HCT116 (cell line): ENCODE data around the gene SULT2B1. TPM values are rescaled to one million over a fixed set of nuclear protein-coding genes. Genes with fewer than 3 reads are reported as not detected.

Source experiments
- ATAC-seq: fragments of 200-7000 bp; cut with Tn5 transposase; 2 replicates; pipeline ENCODE4 v1.9.1; 2020; ENCODE audit warnings: mild to moderate bottlenecking, moderate library complexity
- BruUV-seq: library from RNA; stranded (reverse); fragments of 400-500 nt; replicated peaks from 2 replicates; lab custom pipeline; 2021; lab: Mats Ljungman, UMichigan
- CTCF ChIA-PET: fragments of 300-600 bp; sonication (Branson Sonifier 250); formaldehyde crosslinking; loops from one replicate; lab custom pipeline; 2021; ENCODE audit warnings: antibody characterized with exemption; lab: Charles Lee
- POLR2A ChIA-PET: fragments of 300-600, 350-600 bp; sonication (Branson Sonifier 250); formaldehyde crosslinking; loops from one replicate; lab custom pipeline; 2021; ENCODE audit warnings: antibody characterized with exemption; lab: Charles Lee
- RAD21 ChIA-PET, 2 experiments: fragments of 300-600 bp; sonication (Branson Sonifier 250); formaldehyde crosslinking; loops; one replicate each; lab custom pipeline; 2023; ENCODE audit warnings: low total read pairs in 2 of 2; ENCODE audit not compliant: uncharacterized antibody in 2 of 2, unreplicated experiment in 2 of 2, low non-redundant PET in 1 of 2; lab: Charles Lee
- DNase-seq: peaks from one replicate; pipeline ENCODE4 v3.0.0-alpha.2; 2010; ENCODE audit warnings: low read depth, low spot score
- H2AFZ ChIP-seq: fragments of 200-600 bp; shearing (Covaris generic), sonication (generic); 2 replicates; pipeline ENCODE4 v1.6.1; 2017; ENCODE audit warnings: low read depth, mixed run types, mixed read lengths, antibody characterized with exemption, low read length; ENCODE audit not compliant: poor library complexity, severe bottlenecking
- H3K27ac ChIP-seq: 2 replicates; pipeline ENCODE4 v1.5.1; 2012; ENCODE audit warnings: low read depth, low read length
- H3K27me3 ChIP-seq: fragments of 200-600 bp; sonication (generic); 2 replicates; pipeline ENCODE4 v1.6.1; 2016; ENCODE audit warnings: mixed run types, low read length, mixed read lengths; ENCODE audit not compliant: insufficient read depth
- H3K36me3 ChIP-seq, 2 experiments: fragments of 200-500 bp in 1 of 2; fragments of 200-600 bp in 1 of 2; sonication (Bioruptor generic) in 1 of 2; sonication (generic) in 1 of 2; 2 replicates each; pipeline versions ENCODE4 v1.5.1 to v1.6.1; 2014 to 2016; ENCODE audit warnings: low read length in 2 of 2, inconsistent platforms in 1 of 2, mixed read lengths in 1 of 2, mixed run types in 1 of 2; ENCODE audit not compliant: insufficient read depth in 2 of 2, control insufficient read depth in 1 of 2
- H3K4me1 ChIP-seq, 2 experiments: fragments of 200-600 bp in 1 of 2; sonication (generic) in 1 of 2; 2 replicates each; pipeline versions ENCODE4 v1.5.1 to v1.6.1; 2012 to 2017; ENCODE audit warnings: low read length in 2 of 2, inconsistent platforms in 1 of 2, mild to moderate bottlenecking in 1 of 2, mixed read lengths in 1 of 2, mixed run types in 1 of 2, moderate library complexity in 1 of 2; ENCODE audit not compliant: insufficient read depth in 2 of 2, control insufficient read depth in 1 of 2
- H3K4me2 ChIP-seq: fragments of 200-600 bp; sonication (generic); 2 replicates; pipeline ENCODE4 v1.6.1; 2017; ENCODE audit warnings: mixed run types, low read length, mixed read lengths
- H3K4me3 ChIP-seq, 2 experiments: fragments of 200-600 bp in 1 of 2; sonication (generic) in 1 of 2; replicated peaks in 1 of 2; 2 replicates each; pipeline ENCODE4 v1.5.1; 2011 to 2016; ENCODE audit warnings: low read length in 2 of 2, control low read depth in 1 of 2, low read depth in 1 of 2, mild to moderate bottlenecking in 1 of 2, mixed read lengths in 1 of 2, mixed run types in 1 of 2
- H3K79me2 ChIP-seq: fragments of 200-600 bp; sonication (generic); 2 replicates; pipeline ENCODE4 v1.6.1; 2017; ENCODE audit warnings: mild to moderate bottlenecking, mixed run types, low read length, moderate library complexity, mixed read lengths; ENCODE audit not compliant: insufficient read depth
- H3K9ac ChIP-seq: fragments of 200-600 bp; sonication (generic); 2 replicates; pipeline ENCODE4 v1.6.1; 2016; ENCODE audit warnings: low read length, mixed read lengths
- H3K9me2 ChIP-seq: fragments of 200-600 bp; sonication (generic), shearing (Covaris generic); 2 replicates; pipeline ENCODE4 v1.6.1; 2017; ENCODE audit warnings: mixed run types, mild to moderate bottlenecking, moderate library complexity; ENCODE audit not compliant: insufficient read depth
- H3K9me3 ChIP-seq, 2 experiments: fragments of 200-500 bp in 1 of 2; fragments of 200-600 bp in 1 of 2; sonication (Bioruptor generic) in 1 of 2; sonication (generic) in 1 of 2; 2 replicates each; pipeline ENCODE4 v1.6.1; 2014 to 2017; ENCODE audit warnings: low read length in 2 of 2, mixed read lengths in 2 of 2, inconsistent platforms in 1 of 2, low read depth in 1 of 2, mild to moderate bottlenecking in 1 of 2, mixed run types in 1 of 2, moderate library complexity in 1 of 2; ENCODE audit not compliant: control insufficient read depth in 1 of 2, insufficient read depth in 1 of 2
- H4K20me1 ChIP-seq: fragments of 200-600 bp; sonication (generic), shearing (Covaris generic); 2 replicates; pipeline ENCODE4 v1.6.1; 2017; ENCODE audit warnings: mixed run types, mild to moderate bottlenecking, moderate library complexity; ENCODE audit not compliant: insufficient read depth
- ELF1 ChIP-seq: IDR thresholded peaks from 2 replicates; pipeline ENCODE4 v1.6.1; 2012; ENCODE audit warnings: low read depth, borderline replicate concordance
- EZH2 ChIP-seq: fragments of 200-600 bp; sonication (generic); IDR thresholded peaks from 2 replicates; pipeline ENCODE4 v1.6.1; 2017; ENCODE audit warnings: antibody characterized with exemption, mixed run types
- EZH2phosphoT487 ChIP-seq: fragments of 200-600 bp; IDR thresholded peaks from 2 replicates; pipeline ENCODE4 v1.6.1; 2018; ENCODE audit warnings: antibody characterized with exemption, borderline replicate concordance
- MAX ChIP-seq: IDR thresholded peaks from 2 replicates; pipeline ENCODE4 v1.6.1; 2012
- POLR2A ChIP-seq: IDR thresholded peaks from 2 replicates; pipeline ENCODE4 v1.7.0; 2011; ENCODE audit warnings: borderline replicate concordance; ENCODE audit not compliant: insufficient read depth, insufficient read length; ENCODE audit errors: extremely low read depth
- POLR2AphosphoS5 ChIP-seq: IDR thresholded peaks from 2 replicates; pipeline ENCODE4 v1.6.1; 2011; ENCODE audit warnings: mild to moderate bottlenecking, low read depth, low read length, moderate library complexity
- RAD21 ChIP-seq: IDR thresholded peaks from 2 replicates; pipeline ENCODE4 v1.6.1; 2012; ENCODE audit warnings: low read depth, mild to moderate bottlenecking
- SRF ChIP-seq: IDR thresholded peaks from 2 replicates; pipeline ENCODE4 v1.6.1; 2012; ENCODE audit warnings: low read depth
- ZBTB33 ChIP-seq: IDR thresholded peaks from 2 replicates; pipeline ENCODE4 v1.6.1; 2011; ENCODE audit warnings: mild to moderate bottlenecking, low read length, moderate library complexity; ENCODE audit not compliant: insufficient replicate concordance; ENCODE audit errors: extremely low read depth
- intact Hi-C: fragments of 100-400 bp; cut with micrococcal nuclease; formaldehyde crosslinking; loops from 2 replicates; pipeline ENCODE4 v1.10.0; 2022
- total RNA-seq: library from RNA; stranded (reverse); gene quantifications from one replicate; pipeline ENCODE4 v1.2.1, GENCODE V29; 2021; ENCODE audit not compliant: unreplicated experiment
- TF ChIP-seq, protein P1 (sequence below): IDR thresholded peaks from 2 replicates; pipeline ENCODE4 v1.6.1; 2012; ENCODE audit warnings: low read depth

The SULT2B1 gene
- total RNA-seq, 1 experiment from 2014 or later, result 4.8 TPM

GRCh38 chr19:48635263-48635965 lies 83.4 kb downstream of the SULT2B1 start:
- Histone ChIP-seq H3K9ac (peak overlapping the region; percentile 96), H3K27ac (peak overlapping the region; percentile 95), H3K4me2 (peak overlapping the region; percentile 93), H4K20me1 (no peaks in the 10 kb centered on the region), H3K9me2 (no peaks in the 10 kb centered on the region), H3K9me3 (no peaks in the 10 kb centered on the region), H3K79me2 (peaks cover 18% of the 10 kb centered on the region), H3K4me3 (peak overlapping the region; percentile 49 to 83), H3K36me3 (peaks cover 2 to 13% of the 10 kb centered on the region in 2 experiments; a peak in 1 of 4 replicates), H3K4me1 (peaks cover 34 to 78% of the 10 kb centered on the region in 2 experiments), H3K27me3 (no peaks in the 10 kb centered on the region), H2AFZ (no peak overlapping the region)
- ChIA-PET POLR2A (interaction anchor here (1.1 kb wide), 1 partner anchor 237 kb away, joined by 5 read pairs; the partner anchor contains the start of gene PPP1R15A), RAD21 (no interaction called here), CTCF (no interaction called here)
- intact Hi-C loops, result no loop called here
- BruUV-seq, result no TSS peak
- DNase-seq, result no peak
- no peak for TF ChIP-seq ELF1
- TF ChIP-seq POLR2A, result peak; percentile 31
- TF ChIP-seq POLR2AphosphoS5, result peak; percentile 66
- no peak for TF ChIP-seq EZH2
- ATAC-seq, result peak; percentile 40

DNA sequence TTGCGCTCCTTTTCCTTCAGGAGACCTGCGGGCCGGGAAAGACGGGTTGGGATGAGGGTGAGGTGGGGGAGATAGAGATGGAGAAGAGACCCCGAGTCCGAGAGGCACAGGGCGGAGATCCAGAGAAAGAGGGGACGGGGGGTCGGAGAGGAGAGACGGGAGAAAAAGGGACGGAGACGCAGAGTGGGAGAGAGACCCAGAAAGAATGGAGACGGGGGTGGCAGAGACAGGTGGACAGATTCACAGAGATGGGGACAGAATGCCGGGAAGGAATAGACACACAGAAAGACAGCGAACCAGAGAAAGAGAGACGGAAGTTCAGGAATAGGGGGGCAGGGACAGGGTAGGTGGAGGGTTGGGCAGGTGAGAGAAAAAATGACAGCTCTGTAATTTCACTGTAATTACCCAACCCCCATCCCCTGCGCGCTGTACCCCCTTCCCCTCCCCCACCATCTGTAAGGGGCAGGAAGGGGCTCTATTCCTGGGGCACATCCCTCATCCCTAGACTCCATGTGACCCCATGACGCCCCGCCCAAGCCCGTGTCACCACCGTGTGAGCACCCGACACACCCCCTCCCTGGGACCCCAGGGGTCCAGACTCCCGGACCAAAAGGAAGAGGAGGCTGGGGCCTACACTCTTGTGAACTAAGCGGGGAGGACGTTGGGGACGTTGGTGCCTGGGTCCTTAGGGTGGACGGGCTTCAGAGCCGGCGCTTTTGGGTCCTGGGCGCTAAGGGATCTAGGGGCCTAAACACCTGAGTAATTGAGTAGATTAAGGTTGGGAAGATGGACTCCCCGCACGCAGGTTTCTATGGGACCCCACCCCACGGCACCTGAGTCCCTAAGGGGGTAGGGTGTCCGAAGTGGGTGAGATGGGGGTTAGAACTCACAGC lies 84.2 kb downstream of the SULT2B1 start:
- CTCF ChIA-PET, result no interaction called here
- no peaks in the 10 kb centered on the region for H4K20me1 ChIP-seq
- peak overlapping the region; percentile 95 for H3K27ac ChIP-seq
- TF ChIP-seq ELF1 (no peak), EZH2 (no peak), RAD21 (no peak), MAX (no peak), SRF (no peak), ZBTB33 (no peak), EZH2phosphoT487 (no peak)
- TF ChIP-seq, protein P1, sequence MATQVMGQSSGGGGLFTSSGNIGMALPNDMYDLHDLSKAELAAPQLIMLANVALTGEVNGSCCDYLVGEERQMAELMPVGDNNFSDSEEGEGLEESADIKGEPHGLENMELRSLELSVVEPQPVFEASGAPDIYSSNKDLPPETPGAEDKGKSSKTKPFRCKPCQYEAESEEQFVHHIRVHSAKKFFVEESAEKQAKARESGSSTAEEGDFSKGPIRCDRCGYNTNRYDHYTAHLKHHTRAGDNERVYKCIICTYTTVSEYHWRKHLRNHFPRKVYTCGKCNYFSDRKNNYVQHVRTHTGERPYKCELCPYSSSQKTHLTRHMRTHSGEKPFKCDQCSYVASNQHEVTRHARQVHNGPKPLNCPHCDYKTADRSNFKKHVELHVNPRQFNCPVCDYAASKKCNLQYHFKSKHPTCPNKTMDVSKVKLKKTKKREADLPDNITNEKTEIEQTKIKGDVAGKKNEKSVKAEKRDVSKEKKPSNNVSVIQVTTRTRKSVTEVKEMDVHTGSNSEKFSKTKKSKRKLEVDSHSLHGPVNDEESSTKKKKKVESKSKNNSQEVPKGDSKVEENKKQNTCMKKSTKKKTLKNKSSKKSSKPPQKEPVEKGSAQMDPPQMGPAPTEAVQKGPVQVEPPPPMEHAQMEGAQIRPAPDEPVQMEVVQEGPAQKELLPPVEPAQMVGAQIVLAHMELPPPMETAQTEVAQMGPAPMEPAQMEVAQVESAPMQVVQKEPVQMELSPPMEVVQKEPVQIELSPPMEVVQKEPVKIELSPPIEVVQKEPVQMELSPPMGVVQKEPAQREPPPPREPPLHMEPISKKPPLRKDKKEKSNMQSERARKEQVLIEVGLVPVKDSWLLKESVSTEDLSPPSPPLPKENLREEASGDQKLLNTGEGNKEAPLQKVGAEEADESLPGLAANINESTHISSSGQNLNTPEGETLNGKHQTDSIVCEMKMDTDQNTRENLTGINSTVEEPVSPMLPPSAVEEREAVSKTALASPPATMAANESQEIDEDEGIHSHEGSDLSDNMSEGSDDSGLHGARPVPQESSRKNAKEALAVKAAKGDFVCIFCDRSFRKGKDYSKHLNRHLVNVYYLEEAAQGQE, result no peak

More for the DNA sequence above, 84.2 kb downstream of the SULT2B1 start:
- Histone ChIP-seq H2AFZ (no peak overlapping the region), H3K9me3 (no peaks in the 10 kb centered on the region), H3K9ac (peak overlapping the region; percentile 96), H3K4me1 (peaks cover 29 to 71% of the 10 kb centered on the region in 2 experiments), H3K27me3 (no peaks in the 10 kb centered on the region), H3K36me3 (peaks cover 2 to 6% of the 10 kb centered on the region in 2 experiments; a peak in 1 of 4 replicates), H3K79me2 (peaks cover 18% of the 10 kb centered on the region), H3K4me3 (peak overlapping the region; percentile 49 to 83), H3K9me2 (no peaks in the 10 kb centered on the region), H3K4me2 (peak overlapping the region; percentile 93)
- ChIA-PET RAD21 (no interaction called here), POLR2A (interaction anchor here (1.0 to 2.3 kb wide), 3 partner anchors 10 to 19 kb away, joined by 3 to 16 read pairs (median 12); partner anchors contain the start of genes CA11, RPL18 and SPHK2)
- no TSS peak for BruUV-seq
- ATAC-seq, result no peak
- intact Hi-C loops, result no loop called here
- no peak for DNase-seq
